ENCODE results near the gene PTTG1IP.

GRCh38 chr21:44918107-44918470 lies 44.6 kb upstream of the PTTG1IP start:
- TF ChIP-seq POLR2AphosphoS5 (IDR thresholded peaks at IDR 0.05; ENCODE audit: low read depth, low read length) (no peak), POLR2A (IDR thresholded peaks at IDR 0.05; ENCODE audit: low read depth, low read length) (no peak), TAF1 (IDR thresholded peaks at IDR 0.05; ENCODE audit: low read depth, low read length) (no peak), PAX5 (IDR thresholded peaks at IDR 0.05; ENCODE audit: insufficient read depth, low read length, severe bottlenecking) (no peak)

All from GM12891 (cell line).